GM20000 (cell line): ENCODE measurements around the gene ATP6AP1.

ENCODE experiments used
- DNase-seq: peaks from one replicate; pipeline ENCODE4 v3.0.0; 2012; ENCODE audit warnings: low spot score
- TF ChIP-seq, protein P1 (sequence below): IDR thresholded peaks from 2 replicates; pipeline ENCODE4 v1.5.1; 2012; ENCODE audit warnings: mild to moderate bottlenecking, control low read depth; ENCODE audit errors: extremely low read depth, missing control alignments

The ATP6AP1 gene, protein sequence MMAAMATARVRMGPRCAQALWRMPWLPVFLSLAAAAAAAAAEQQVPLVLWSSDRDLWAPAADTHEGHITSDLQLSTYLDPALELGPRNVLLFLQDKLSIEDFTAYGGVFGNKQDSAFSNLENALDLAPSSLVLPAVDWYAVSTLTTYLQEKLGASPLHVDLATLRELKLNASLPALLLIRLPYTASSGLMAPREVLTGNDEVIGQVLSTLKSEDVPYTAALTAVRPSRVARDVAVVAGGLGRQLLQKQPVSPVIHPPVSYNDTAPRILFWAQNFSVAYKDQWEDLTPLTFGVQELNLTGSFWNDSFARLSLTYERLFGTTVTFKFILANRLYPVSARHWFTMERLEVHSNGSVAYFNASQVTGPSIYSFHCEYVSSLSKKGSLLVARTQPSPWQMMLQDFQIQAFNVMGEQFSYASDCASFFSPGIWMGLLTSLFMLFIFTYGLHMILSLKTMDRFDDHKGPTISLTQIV

DNA sequence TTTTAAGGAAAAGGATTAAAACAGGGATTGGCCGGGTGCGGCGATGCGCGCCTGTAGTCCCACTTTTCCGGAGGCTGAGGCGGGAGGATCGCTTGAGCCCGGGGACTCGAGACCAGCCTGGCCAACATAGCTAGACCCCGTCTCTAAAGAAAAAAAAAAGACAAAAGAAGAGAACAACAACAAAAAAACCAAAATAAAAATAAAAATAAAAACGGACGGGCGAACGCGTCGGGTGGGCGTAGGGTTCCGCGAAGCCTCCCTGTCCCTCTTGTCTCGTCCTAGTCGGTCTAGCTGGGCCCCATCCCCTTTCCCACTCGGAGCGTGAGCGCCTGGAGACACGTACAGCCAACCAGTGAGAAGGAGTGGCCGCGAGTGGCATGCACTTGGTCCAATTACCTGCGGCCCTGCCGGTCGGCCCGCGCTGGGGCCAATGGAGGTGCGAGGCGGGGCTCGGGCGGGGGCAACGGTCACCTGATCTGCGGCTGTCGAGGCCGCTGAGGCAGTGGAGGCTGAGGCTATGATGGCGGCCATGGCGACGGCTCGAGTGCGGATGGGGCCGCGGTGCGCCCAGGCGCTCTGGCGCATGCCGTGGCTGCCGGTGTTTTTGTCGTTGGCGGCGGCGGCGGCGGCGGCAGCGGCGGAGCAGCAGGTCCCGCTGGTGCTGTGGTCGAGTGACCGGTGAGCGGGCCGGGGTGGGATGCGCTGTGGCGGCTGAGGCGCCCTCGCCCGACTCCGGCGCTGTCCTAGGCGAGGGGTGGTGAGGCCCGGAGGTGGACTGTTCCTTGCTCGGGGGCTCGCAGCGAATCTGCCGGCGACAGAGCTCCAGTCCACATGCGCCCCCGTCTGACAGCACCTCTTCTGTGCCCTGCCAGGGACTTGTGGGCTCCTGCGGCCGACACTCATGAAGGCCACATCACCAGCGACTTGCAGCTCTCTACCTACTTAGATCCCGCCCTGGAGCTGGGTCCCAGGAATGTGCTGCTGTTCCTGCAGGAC lies at the start of gene ATP6AP1:
Gene ATP6AP1, plus strand, starts transcription at position 502 of the 996 bp plus-strand sequence. Its CDS starts 16 bp downstream, at position 518.
- peak; percentile 91 for DNase-seq
- TF ChIP-seq, protein P1, sequence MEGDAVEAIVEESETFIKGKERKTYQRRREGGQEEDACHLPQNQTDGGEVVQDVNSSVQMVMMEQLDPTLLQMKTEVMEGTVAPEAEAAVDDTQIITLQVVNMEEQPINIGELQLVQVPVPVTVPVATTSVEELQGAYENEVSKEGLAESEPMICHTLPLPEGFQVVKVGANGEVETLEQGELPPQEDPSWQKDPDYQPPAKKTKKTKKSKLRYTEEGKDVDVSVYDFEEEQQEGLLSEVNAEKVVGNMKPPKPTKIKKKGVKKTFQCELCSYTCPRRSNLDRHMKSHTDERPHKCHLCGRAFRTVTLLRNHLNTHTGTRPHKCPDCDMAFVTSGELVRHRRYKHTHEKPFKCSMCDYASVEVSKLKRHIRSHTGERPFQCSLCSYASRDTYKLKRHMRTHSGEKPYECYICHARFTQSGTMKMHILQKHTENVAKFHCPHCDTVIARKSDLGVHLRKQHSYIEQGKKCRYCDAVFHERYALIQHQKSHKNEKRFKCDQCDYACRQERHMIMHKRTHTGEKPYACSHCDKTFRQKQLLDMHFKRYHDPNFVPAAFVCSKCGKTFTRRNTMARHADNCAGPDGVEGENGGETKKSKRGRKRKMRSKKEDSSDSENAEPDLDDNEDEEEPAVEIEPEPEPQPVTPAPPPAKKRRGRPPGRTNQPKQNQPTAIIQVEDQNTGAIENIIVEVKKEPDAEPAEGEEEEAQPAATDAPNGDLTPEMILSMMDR = no peak

GRCh38 chrX:154378799-154379568 lies 49.5 kb upstream of the ATP6AP1 start, which contains the start of gene EMD:
EMD (plus strand) TSS chrX:154379295; CDS start chrX:154379485, 190 bp downstream.
- TF ChIP-seq, protein P1 = no peak
- peak; percentile 92 for DNase-seq

- DNase-seq = no peak
- TF ChIP-seq, protein P1 = no peak
These were observed 48.9 kb upstream of the ATP6AP1 start for GRCh38 chrX:154379569-154379951.

DNA sequence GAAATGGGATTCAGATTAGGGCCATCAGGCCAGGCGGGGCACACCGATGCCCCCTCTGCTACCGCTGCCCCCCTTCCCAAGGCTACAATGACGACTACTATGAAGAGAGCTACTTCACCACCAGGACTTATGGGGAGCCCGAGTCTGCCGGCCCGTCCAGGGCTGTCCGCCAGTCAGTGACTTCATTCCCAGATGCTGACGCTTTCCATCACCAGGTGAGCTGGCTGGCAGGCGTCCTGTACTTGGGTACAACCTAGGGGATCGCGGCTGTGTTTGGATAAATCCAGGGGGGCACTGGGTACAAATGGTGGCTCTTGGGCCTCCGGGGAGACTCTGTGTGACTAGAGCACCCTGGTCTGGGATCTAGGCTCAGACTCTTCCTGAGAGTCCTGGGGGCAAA lies 48.3 kb upstream of the ATP6AP1 start:
- DNase-seq = no peak

GRCh38 chrX:154380787-154381186 lies 47.7 kb upstream of the ATP6AP1 start:
- TF ChIP-seq, protein P1 = no peak
- DNase-seq = no peak

More for the DNA sequence above, 48.3 kb upstream of the ATP6AP1 start:
- TF ChIP-seq, protein P1 = no peak

GRCh38 chrX:154381271-154381670 lies 47.2 kb upstream of the ATP6AP1 start:
- TF ChIP-seq, protein P1 = no peak

More at GRCh38 chrX:154381271-154381670, 47.2 kb upstream of the ATP6AP1 start:
- DNase-seq = no peak
